Astrocyte (in vitro differentiated cells and primary cell): ENCODE data around the gene PBOV1. TPM values are rescaled to one million over a fixed set of nuclear protein-coding genes. Genes with fewer than 3 reads are reported as not detected.

ENCODE experiments used
- DNase-seq: peaks from one replicate; pipeline ENCODE4 v3.0.0-alpha.2; 2010; ENCODE audit warnings: low read depth
- FAIRE-seq: peaks from 2 replicates; lab custom pipeline; 2011; peaks lifted over from hg19 to GRCh38; lab: Jason Lieb, UNC
- H2AFZ ChIP-seq: 2 replicates; pipeline ENCODE4 v1.6.0; 2012; ENCODE audit warnings: low read depth, low read length, inconsistent platforms
- H3K27ac ChIP-seq: 2 replicates; pipeline ENCODE4 v1.5.1; 2011; ENCODE audit warnings: low read depth, low read length, inconsistent platforms
- H3K27me3 ChIP-seq: 2 replicates; pipeline ENCODE4 v1.6.0; 2011; ENCODE audit warnings: low read length, inconsistent platforms; ENCODE audit not compliant: insufficient read depth
- H3K36me3 ChIP-seq: 2 replicates; pipeline ENCODE4 v1.5.1; 2011; ENCODE audit warnings: low read length, inconsistent platforms; ENCODE audit not compliant: insufficient read depth
- H3K4me1 ChIP-seq: 2 replicates; pipeline ENCODE4 v1.5.1; 2011; ENCODE audit warnings: low read length, inconsistent platforms; ENCODE audit not compliant: insufficient read depth
- H3K4me2 ChIP-seq: 2 replicates; pipeline ENCODE4 v1.6.0; 2012; ENCODE audit warnings: low read length, inconsistent platforms
- H3K4me3 ChIP-seq: 2 replicates; pipeline ENCODE4 v1.5.1; 2011; ENCODE audit warnings: low read depth, mild to moderate bottlenecking, low read length, inconsistent platforms; ENCODE audit not compliant: insufficient read depth
- H3K79me2 ChIP-seq: 2 replicates; pipeline ENCODE4 v1.6.0; 2012; ENCODE audit warnings: mild to moderate bottlenecking, low read length, inconsistent platforms; ENCODE audit not compliant: insufficient read depth
- H3K9ac ChIP-seq: 2 replicates; pipeline ENCODE4 v1.6.0; 2012; ENCODE audit warnings: mild to moderate bottlenecking, low read length, inconsistent platforms
- H3K9me3 ChIP-seq: 2 replicates; pipeline ENCODE4 v1.5.1; 2012; ENCODE audit warnings: low read depth, mild to moderate bottlenecking, low read length, inconsistent platforms; ENCODE audit not compliant: insufficient read depth
- H4K20me1 ChIP-seq: 2 replicates; pipeline ENCODE4 v1.6.0; 2012; ENCODE audit warnings: low read length, inconsistent platforms; ENCODE audit not compliant: insufficient read depth
- H3K27ac Mint-ChIP-seq: one replicate; pipeline ENCODE4 v1.8.0; 2021; ENCODE audit warnings: mild to moderate bottlenecking, mixed read lengths; ENCODE audit not compliant: unreplicated experiment
- H3K27me3 Mint-ChIP-seq: one replicate; pipeline ENCODE4 v1.8.0; 2021; ENCODE audit warnings: low read depth, mixed read lengths; ENCODE audit not compliant: unreplicated experiment
- H3K36me3 Mint-ChIP-seq: one replicate; pipeline ENCODE4 v1.8.0; 2021; ENCODE audit warnings: low read depth, mixed read lengths; ENCODE audit not compliant: unreplicated experiment
- H3K4me1 Mint-ChIP-seq: one replicate; pipeline ENCODE4 v1.8.0; 2021; ENCODE audit warnings: low read depth, mixed read lengths; ENCODE audit not compliant: unreplicated experiment
- H3K4me3 Mint-ChIP-seq: one replicate; pipeline ENCODE4 v1.8.0; 2021; ENCODE audit warnings: mild to moderate bottlenecking, moderate library complexity, mixed read lengths; ENCODE audit not compliant: unreplicated experiment
- H3K9me3 Mint-ChIP-seq: one replicate; pipeline ENCODE4 v1.8.0; 2021; ENCODE audit warnings: mild to moderate bottlenecking, mixed read lengths; ENCODE audit not compliant: unreplicated experiment
- EZH2 ChIP-seq: IDR thresholded peaks from 2 replicates; pipeline ENCODE4 v1.6.1; 2012; ENCODE audit warnings: mild to moderate bottlenecking, low read length, inconsistent platforms; ENCODE audit not compliant: insufficient read depth
- total RNA-seq: library from RNA; stranded (reverse); gene quantifications from 2 replicates; pipeline ENCODE4 v1.2.1, GENCODE V29; 2021
- TF ChIP-seq, protein P1 (sequence below): IDR thresholded peaks from 2 replicates; pipeline ENCODE4 v1.5.1; 2011; ENCODE audit warnings: low read depth, mild to moderate bottlenecking, inconsistent platforms, low read length, moderate library complexity; ENCODE audit not compliant: insufficient read depth

Gene PBOV1
- total RNA-seq, 1 donor from 2014 or later: not detected

DNA sequence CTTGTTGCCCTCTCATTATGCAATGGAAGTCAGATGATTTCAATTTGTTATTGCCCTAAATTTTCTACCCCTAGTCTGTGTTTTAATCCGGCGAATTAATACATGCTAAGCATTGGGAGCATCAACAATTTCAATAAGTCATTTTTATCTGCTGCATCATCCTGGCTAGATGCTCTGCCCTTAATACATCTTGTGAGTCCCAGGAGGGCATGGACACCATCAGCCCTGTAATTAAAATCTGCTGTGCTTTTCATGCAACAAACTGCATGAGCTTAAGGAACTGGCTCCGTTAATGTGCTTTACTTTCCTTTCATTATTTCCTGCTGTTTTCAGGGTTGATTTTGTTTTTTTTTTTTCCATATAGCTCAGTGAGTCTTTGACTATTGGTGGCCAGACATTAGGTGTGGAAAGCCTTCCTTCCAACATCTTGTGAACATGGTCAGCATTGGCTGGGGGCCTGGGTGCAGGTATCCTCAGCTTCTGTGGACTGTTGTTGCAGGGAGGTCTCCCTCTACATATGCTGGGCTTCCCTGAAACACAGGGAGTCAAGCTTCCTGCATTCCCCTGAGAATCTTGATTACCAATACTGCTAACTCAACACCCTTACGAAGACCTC is 8.5 kb upstream of the PBOV1 start:
- no peak overlapping the region for H3K27ac ChIP-seq
- H3K27me3 ChIP-seq: no peaks in the 10 kb centered on the region
- H3K9me3 ChIP-seq: no peaks in the 10 kb centered on the region
- H3K36me3 Mint-ChIP-seq: no peaks in the 10 kb centered on the region
- H3K9ac ChIP-seq: no peak overlapping the region
- H3K27ac Mint-ChIP-seq: no peak overlapping the region
- H3K4me3 Mint-ChIP-seq: no peak overlapping the region
- DNase-seq: no peak
- FAIRE-seq: no peak
- H2AFZ ChIP-seq: no peak overlapping the region
- H4K20me1 ChIP-seq: no peaks in the 10 kb centered on the region
- H3K9me3 Mint-ChIP-seq: no peaks in the 10 kb centered on the region
- H3K79me2 ChIP-seq: no peaks in the 10 kb centered on the region
- H3K4me3 ChIP-seq: no peak overlapping the region
- no peaks in the 10 kb centered on the region for H3K27me3 Mint-ChIP-seq
- TF ChIP-seq, protein P1, sequence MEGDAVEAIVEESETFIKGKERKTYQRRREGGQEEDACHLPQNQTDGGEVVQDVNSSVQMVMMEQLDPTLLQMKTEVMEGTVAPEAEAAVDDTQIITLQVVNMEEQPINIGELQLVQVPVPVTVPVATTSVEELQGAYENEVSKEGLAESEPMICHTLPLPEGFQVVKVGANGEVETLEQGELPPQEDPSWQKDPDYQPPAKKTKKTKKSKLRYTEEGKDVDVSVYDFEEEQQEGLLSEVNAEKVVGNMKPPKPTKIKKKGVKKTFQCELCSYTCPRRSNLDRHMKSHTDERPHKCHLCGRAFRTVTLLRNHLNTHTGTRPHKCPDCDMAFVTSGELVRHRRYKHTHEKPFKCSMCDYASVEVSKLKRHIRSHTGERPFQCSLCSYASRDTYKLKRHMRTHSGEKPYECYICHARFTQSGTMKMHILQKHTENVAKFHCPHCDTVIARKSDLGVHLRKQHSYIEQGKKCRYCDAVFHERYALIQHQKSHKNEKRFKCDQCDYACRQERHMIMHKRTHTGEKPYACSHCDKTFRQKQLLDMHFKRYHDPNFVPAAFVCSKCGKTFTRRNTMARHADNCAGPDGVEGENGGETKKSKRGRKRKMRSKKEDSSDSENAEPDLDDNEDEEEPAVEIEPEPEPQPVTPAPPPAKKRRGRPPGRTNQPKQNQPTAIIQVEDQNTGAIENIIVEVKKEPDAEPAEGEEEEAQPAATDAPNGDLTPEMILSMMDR: no peak
- TF ChIP-seq EZH2: no peak
- H3K36me3 ChIP-seq: no peaks in the 10 kb centered on the region
- no peak overlapping the region for H3K4me2 ChIP-seq
- no peaks in the 10 kb centered on the region for H3K4me1 ChIP-seq
- H3K4me1 Mint-ChIP-seq: no peaks in the 10 kb centered on the region

DNA sequence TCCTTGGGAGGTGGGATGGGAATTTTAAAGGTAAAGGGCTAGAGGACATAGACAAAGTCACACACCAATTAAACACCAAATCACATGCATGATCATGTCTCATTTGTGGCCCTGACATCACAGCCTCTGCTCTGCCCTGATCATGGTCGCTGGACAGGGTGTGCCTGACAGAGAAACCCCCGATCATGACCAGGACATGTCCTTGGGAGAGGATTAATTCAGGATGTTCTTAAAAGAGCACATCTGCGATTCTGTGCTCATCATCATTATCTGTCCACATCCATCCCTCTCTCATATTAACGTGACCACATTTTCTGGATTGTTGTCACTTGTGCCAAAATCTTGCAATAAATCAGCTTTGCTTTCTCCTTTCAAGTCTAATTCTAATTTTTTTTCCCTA is 7.7 kb upstream of the PBOV1 start:
- no peaks in the 10 kb centered on the region for H3K27me3 ChIP-seq
- no peaks in the 10 kb centered on the region for H3K36me3 Mint-ChIP-seq
- H3K4me1 Mint-ChIP-seq: no peaks in the 10 kb centered on the region
- no peak for FAIRE-seq
- no peak overlapping the region for H3K9ac ChIP-seq
- no peak overlapping the region for H3K27ac ChIP-seq
- H3K4me1 ChIP-seq: no peaks in the 10 kb centered on the region
- H3K79me2 ChIP-seq: no peaks in the 10 kb centered on the region
- H3K27ac Mint-ChIP-seq: no peak overlapping the region
- H4K20me1 ChIP-seq: no peaks in the 10 kb centered on the region
- H3K9me3 ChIP-seq: no peaks in the 10 kb centered on the region
- no peak overlapping the region for H3K4me3 Mint-ChIP-seq
- no peak overlapping the region for H2AFZ ChIP-seq
- no peaks in the 10 kb centered on the region for H3K9me3 Mint-ChIP-seq
- TF ChIP-seq, protein P1: no peak
- TF ChIP-seq EZH2: no peak
- no peaks in the 10 kb centered on the region for H3K27me3 Mint-ChIP-seq
- no peak overlapping the region for H3K4me3 ChIP-seq
- H3K36me3 ChIP-seq: no peaks in the 10 kb centered on the region
- no peak for DNase-seq
- no peak overlapping the region for H3K4me2 ChIP-seq

DNA sequence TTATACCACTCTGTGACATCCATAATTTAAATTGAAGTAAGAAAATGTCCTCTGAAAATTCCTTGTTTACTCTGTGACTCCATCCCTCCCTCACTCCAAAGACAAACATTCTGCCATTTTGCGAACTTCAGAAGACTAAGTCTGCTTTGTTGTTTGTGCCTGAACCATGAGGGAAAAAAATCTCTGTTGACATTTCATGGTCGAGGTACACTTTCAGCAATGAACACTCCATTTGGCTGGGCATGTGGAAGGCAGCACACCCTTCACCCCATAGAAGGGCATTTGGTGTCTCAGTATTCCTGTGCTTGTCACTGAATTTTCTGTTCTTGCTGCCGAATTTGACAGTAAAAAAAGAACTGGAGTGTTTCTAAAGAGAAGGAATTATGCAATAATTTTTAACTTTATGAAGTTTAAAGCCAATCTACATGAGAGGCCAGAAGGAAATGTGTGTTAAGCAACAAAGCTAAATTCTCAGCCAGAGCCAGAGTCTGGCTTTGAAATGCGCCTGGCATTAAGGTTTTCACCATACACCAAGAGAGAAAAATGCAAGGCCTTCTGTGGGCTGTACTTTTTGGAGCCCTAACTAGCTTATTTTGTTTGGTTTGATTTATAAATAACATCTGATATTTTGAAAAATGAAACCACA is 4.7 kb upstream of the PBOV1 start:
- H3K36me3 Mint-ChIP-seq: no peaks in the 10 kb centered on the region
- H3K4me1 Mint-ChIP-seq: no peaks in the 10 kb centered on the region
- no peak overlapping the region for H3K27ac Mint-ChIP-seq
- Histone ChIP-seq H3K79me2 (no peaks in the 10 kb centered on the region), H3K9ac (no peak overlapping the region), H3K9me3 (no peaks in the 10 kb centered on the region), H3K4me2 (no peak overlapping the region), H3K27ac (no peak overlapping the region), H2AFZ (no peak overlapping the region), H3K4me1 (no peaks in the 10 kb centered on the region), H3K36me3 (no peaks in the 10 kb centered on the region), H4K20me1 (no peaks in the 10 kb centered on the region), H3K27me3 (no peaks in the 10 kb centered on the region), H3K4me3 (no peak overlapping the region)
- no peak for TF ChIP-seq EZH2
- TF ChIP-seq, protein P1: no peak
- H3K4me3 Mint-ChIP-seq: no peak overlapping the region
- no peaks in the 10 kb centered on the region for H3K27me3 Mint-ChIP-seq
- H3K9me3 Mint-ChIP-seq: no peaks in the 10 kb centered on the region
- no peak for DNase-seq
- FAIRE-seq: no peak
